HepG2 (cell line): ENCODE results near the gene PRKAG1. TPM values are rescaled to one million over a fixed set of nuclear protein-coding genes. Genes with fewer than 3 reads are reported as not detected.

Experiments
- CBFB ChIP-seq: sonication (generic); formaldehyde crosslinking; IDR thresholded peaks from 2 replicates; pipeline ENCODE4 v1.4.0; 2020; ENCODE audit warnings: missing genetic modification reagents
- CREM ChIP-seq, 2 experiments: sonication (generic) in 1 of 2; formaldehyde crosslinking in 1 of 2; IDR thresholded peaks; 2 replicates each; pipeline versions ENCODE4 v1.4.0 to v1.6.1; 2016 to 2020; ENCODE audit warnings: antibody characterized with exemption in 1 of 2, mild to moderate bottlenecking in 1 of 2, missing genetic modification reagents in 1 of 2
- EZH2 ChIP-seq: conservative IDR thresholded peaks from 2 replicates; pipeline ENCODE4 v1.6.1; 2012; ENCODE audit warnings: mild to moderate bottlenecking, low read depth, low read length, moderate library complexity
- HIVEP1 ChIP-seq: sonication (generic); formaldehyde crosslinking; IDR thresholded peaks from 2 replicates; pipeline ENCODE4 v1.4.0; 2020; ENCODE audit warnings: mild to moderate bottlenecking, missing genetic modification reagents
- MXI1 ChIP-seq: IDR thresholded peaks from 3 replicates; pipeline ENCODE4 v1.6.1; 2012; ENCODE audit warnings: low read depth, low read length, inconsistent platforms, borderline replicate concordance
- MYC ChIP-seq: sonication (generic); formaldehyde crosslinking; IDR thresholded peaks from 2 replicates; pipeline ENCODE4 v1.9.0; 2021; ENCODE audit warnings: missing genetic modification reagents, borderline replicate concordance
- PCBP1 ChIP-seq: fragments of 200-400 bp; formaldehyde crosslinking; IDR thresholded peaks from 2 replicates; pipeline ENCODE4 v1.6.1; 2017; ENCODE audit warnings: mild to moderate bottlenecking, low read depth, low read length, borderline replicate concordance
- PTBP1 ChIP-seq: fragments of 200-400 bp; formaldehyde crosslinking; IDR thresholded peaks from 2 replicates; pipeline ENCODE4 v1.6.1; 2018; ENCODE audit warnings: low read length, low read depth; ENCODE audit not compliant: poor library complexity, severe bottlenecking
- SP4 ChIP-seq: sonication (generic); formaldehyde crosslinking; IDR thresholded peaks from 2 replicates; pipeline ENCODE4 v1.8.1; 2023; ENCODE audit warnings: mild to moderate bottlenecking, missing genetic modification reagents
- TAF15 ChIP-seq: fragments of 200-400 bp; formaldehyde crosslinking; IDR thresholded peaks from one replicate; pipeline ENCODE4 v1.6.1; 2018; ENCODE audit warnings: mild to moderate bottlenecking, low read depth, low read length; ENCODE audit not compliant: poor library complexity, severe bottlenecking
- TBP ChIP-seq: sonication (generic); formaldehyde crosslinking; IDR thresholded peaks from 2 replicates; pipeline ENCODE4 v1.5.0; 2020; ENCODE audit warnings: missing genetic modification reagents
- TCF7L2 ChIP-seq: IDR thresholded peaks from 2 replicates; pipeline ENCODE4 v1.6.1; 2011; ENCODE audit warnings: mild to moderate bottlenecking, low read depth, low read length, moderate library complexity
- ZNF274 ChIP-seq: sonication (generic); formaldehyde crosslinking; IDR thresholded peaks from 2 replicates; pipeline ENCODE4 v1.5.1; 2020; ENCODE audit warnings: mild to moderate bottlenecking, missing genetic modification reagents
- ZNF598 ChIP-seq: sonication (generic); formaldehyde crosslinking; IDR thresholded peaks from 2 replicates; pipeline ENCODE4 v1.5.1; 2020; ENCODE audit warnings: mild to moderate bottlenecking, missing genetic modification reagents, borderline replicate concordance
- ZNF724P ChIP-seq: sonication (generic); formaldehyde crosslinking; IDR thresholded peaks from 2 replicates; pipeline ENCODE4 v1.8.0; 2022; ENCODE audit warnings: missing genetic modification reagents, borderline replicate concordance
- ZNF747 ChIP-seq: sonication (generic); formaldehyde crosslinking; IDR thresholded peaks from 2 replicates; pipeline ENCODE4 v1.8.1; 2023; ENCODE audit warnings: missing genetic modification reagents, mild to moderate bottlenecking, borderline replicate concordance
- ZNF83 ChIP-seq: sonication (generic); formaldehyde crosslinking; IDR thresholded peaks from 2 replicates; pipeline ENCODE4 v1.4.0; 2020; ENCODE audit warnings: missing genetic modification reagents, mild to moderate bottlenecking, borderline replicate concordance
- polyA plus RNA-seq, 8 experiments: library from polyadenylated mRNA; depleted of rRNA in 3 of 8; stranded (reverse) in 7 of 8; unstranded in 1 of 8; fragments of >200 nt; fragmentation: Illumina TruSeq in 4 of 8; extraction: Trizol in 4 of 8; gene quantifications; 2 replicates each; pipeline versions ENCODE4 v1.2.1 to v1.2.3, GENCODE V29; 2011 to 2016; ENCODE audit warnings: low read depth in 4 of 8, missing spikeins in 1 of 8, mixed read lengths in 1 of 8; ENCODE audit not compliant: insufficient read depth in 1 of 8
- total RNA-seq, 5 experiments: library from RNA; depleted of rRNA; stranded (reverse); fragments of >200 nt; fragmentation: Illumina TruSeq; extraction: Trizol; gene quantifications; 2 replicates each; pipeline ENCODE4 v1.2.3, GENCODE V29; 2016; ENCODE audit warnings: low read depth in 1 of 5
- TF ChIP-seq, protein P1 (sequence below): sonication (generic); formaldehyde crosslinking; IDR thresholded peaks from 2 replicates; pipeline ENCODE4 v1.4.0; 2020; ENCODE audit warnings: low read depth, missing genetic modification reagents
- TF ChIP-seq, protein P2 (sequence below): sonication (generic); formaldehyde crosslinking; IDR thresholded peaks from 2 replicates; pipeline ENCODE4 v1.8.0; 2023; ENCODE audit warnings: mild to moderate bottlenecking, missing genetic modification reagents
- TF ChIP-seq, protein P3 (sequence below): sonication (generic); formaldehyde crosslinking; IDR thresholded peaks from 2 replicates; pipeline ENCODE4 v1.8.0; 2022; ENCODE audit warnings: mild to moderate bottlenecking, missing genetic modification reagents, moderate library complexity
- TF ChIP-seq, protein P4 (sequence below): fragments of 450-650 bp; IDR thresholded peaks from 2 replicates; pipeline ENCODE4 v1.6.1; 2016

Gene PRKAG1
- total and polyA plus RNA-seq, 2 of the 13 experiments (the other 11 are each of a cell fraction or from before 2014, with no cell fraction given) = 26.1 to 32.8 TPM

DNA sequence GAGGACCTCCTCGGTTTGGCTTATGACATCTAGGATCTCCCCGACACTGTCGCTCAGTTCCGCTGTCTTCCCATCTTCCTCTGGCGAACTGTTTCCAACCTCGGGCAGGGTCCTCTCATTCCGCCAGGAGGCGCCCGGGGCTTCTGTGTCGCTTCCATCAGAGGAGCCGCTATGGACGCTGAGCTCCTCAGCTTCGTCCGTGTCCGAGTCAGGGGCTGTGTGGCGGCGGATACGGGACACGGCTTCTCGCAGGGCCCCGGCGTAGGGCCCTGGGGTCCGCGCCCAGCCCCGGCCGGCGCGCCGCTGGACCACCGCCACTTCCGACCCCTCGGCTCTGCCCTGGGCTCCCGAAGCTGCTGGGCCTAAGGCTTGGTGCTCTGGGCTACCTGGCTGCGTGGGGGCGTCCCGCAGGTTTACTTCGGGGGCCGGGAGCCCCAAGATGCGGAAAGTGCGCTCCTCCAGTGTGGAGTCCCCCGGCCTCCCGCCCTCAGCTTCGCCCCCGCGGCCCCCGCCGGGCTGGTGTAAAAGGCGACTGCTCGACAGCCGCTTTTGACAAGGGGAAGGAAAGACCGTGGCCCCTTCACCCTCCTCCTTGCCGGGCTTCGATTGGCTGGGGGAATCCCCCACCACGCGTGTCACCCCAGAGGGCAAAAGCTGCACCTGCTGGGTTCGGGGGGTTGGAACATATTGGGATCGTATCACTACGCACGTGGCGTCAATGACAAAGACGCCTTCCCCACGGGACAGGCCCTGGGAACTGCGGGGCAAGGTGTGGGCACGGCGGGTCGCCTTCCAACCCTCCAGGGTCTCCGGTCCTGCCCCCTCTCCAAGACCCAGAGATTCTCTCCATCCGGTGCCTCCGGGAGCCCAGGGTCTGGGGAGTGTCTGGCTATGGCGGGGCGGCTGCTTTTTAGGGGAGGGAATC, 21.5 kb downstream of the PRKAG1 start (continued):
- TF ChIP-seq HIVEP1 (CRISPR knock-in tag) (no peak; the same call in 1 of the 2 replicates), CBFB (CRISPR knock-in tag) (no peak), EZH2 (no peak), MYC (CRISPR knock-in tag) (peak; percentile 4; the same call in 1 of the 2 replicates), ZNF274 (CRISPR knock-in tag) (no peak), ZNF83 (CRISPR knock-in tag) (no peak), TAF15 (no peak), ZNF724P (no peak), MXI1 (no peak), ZNF598 (CRISPR knock-in tag) (peak; percentile 57; the same call in 1 of the 2 replicates), PTBP1 (no peak), PCBP1 (no peak), TCF7L2 (no peak), ZNF747 (CRISPR knock-in tag) (no peak), SP4 (CRISPR knock-in tag) (no peak), TBP (CRISPR knock-in tag) (no peak), CREM (IDR thresholded peaks at IDR 0.05) (no peak), CREM (CRISPR knock-in tag; IDR thresholded peaks at IDR 0.05) (no peak)
- TF ChIP-seq, protein P1, sequence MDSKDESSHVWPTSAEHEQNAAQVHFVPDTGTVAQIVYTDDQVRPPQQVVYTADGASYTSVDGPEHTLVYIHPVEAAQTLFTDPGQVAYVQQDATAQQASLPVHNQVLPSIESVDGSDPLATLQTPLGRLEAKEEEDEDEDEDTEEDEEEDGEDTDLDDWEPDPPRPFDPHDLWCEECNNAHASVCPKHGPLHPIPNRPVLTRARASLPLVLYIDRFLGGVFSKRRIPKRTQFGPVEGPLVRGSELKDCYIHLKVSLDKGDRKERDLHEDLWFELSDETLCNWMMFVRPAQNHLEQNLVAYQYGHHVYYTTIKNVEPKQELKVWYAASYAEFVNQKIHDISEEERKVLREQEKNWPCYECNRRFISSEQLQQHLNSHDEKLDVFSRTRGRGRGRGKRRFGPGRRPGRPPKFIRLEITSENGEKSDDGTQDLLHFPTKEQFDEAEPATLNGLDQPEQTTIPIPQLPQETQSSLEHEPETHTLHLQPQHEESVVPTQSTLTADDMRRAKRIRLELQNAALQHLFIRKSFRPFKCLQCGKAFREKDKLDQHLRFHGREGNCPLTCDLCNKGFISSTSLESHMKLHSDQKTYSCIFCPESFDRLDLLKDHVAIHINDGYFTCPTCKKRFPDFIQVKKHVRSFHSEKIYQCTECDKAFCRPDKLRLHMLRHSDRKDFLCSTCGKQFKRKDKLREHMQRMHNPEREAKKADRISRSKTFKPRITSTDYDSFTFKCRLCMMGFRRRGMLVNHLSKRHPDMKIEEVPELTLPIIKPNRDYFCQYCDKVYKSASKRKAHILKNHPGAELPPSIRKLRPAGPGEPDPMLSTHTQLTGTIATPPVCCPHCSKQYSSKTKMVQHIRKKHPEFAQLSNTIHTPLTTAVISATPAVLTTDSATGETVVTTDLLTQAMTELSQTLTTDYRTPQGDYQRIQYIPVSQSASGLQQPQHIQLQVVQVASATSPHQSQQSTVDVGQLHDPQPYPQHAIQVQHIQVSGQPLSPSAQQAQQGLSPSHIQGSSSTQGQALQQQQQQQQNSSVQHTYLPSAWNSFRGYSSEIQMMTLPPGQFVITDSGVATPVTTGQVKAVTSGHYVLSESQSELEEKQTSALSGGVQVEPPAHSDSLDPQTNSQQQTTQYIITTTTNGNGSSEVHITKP (CRISPR knock-in tag) = no peak
- TF ChIP-seq, protein P2, sequence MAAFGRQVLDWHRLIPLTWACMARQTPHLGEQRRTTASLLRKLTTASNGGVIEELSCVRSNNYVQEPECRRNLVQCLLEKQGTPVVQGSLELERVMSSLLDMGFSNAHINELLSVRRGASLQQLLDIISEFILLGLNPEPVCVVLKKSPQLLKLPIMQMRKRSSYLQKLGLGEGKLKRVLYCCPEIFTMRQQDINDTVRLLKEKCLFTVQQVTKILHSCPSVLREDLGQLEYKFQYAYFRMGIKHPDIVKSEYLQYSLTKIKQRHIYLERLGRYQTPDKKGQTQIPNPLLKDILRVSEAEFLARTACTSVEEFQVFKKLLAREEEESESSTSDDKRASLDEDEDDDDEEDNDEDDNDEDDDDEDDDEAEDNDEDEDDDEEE (CRISPR knock-in tag) = 0 out of 2 replicates have a peak, but pooled peaks have one; percentile 11
- TF ChIP-seq, protein P3, sequence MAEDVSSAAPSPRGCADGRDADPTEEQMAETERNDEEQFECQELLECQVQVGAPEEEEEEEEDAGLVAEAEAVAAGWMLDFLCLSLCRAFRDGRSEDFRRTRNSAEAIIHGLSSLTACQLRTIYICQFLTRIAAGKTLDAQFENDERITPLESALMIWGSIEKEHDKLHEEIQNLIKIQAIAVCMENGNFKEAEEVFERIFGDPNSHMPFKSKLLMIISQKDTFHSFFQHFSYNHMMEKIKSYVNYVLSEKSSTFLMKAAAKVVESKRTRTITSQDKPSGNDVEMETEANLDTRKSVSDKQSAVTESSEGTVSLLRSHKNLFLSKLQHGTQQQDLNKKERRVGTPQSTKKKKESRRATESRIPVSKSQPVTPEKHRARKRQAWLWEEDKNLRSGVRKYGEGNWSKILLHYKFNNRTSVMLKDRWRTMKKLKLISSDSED (CRISPR knock-in tag) = no peak
- TF ChIP-seq, protein P4, sequence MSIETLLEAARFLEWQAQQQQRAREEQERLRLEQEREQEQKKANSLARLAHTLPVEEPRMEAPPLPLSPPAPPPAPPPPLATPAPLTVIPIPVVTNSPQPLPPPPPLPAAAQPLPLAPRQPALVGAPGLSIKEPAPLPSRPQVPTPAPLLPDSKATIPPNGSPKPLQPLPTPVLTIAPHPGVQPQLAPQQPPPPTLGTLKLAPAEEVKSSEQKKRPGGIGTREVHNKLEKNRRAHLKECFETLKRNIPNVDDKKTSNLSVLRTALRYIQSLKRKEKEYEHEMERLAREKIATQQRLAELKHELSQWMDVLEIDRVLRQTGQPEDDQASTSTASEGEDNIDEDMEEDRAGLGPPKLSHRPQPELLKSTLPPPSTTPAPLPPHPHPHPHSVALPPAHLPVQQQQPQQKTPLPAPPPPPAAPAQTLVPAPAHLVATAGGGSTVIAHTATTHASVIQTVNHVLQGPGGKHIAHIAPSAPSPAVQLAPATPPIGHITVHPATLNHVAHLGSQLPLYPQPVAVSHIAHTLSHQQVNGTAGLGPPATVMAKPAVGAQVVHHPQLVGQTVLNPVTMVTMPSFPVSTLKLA = no peak; the same call in 1 of the 2 replicates
